Suprapubic skin (tissue), 3 donors: Measurements from ENCODE around the gene C3orf20.

Source experiments
- CTCF ChIP-seq, 2 donors: fragments of 200-600 bp in 1 of 2; fragments of 450-650 bp in 1 of 2; sonication (generic) in 1 of 2; IDR thresholded peaks; one replicate each; pipeline ENCODE4 v1.5.1; 2016 to 2019; ENCODE audit warnings: antibody characterized with exemption in 2 of 2, mild to moderate bottlenecking in 1 of 2, moderate library complexity in 1 of 2
- EP300 ChIP-seq: sonication (generic); formaldehyde crosslinking; IDR thresholded peaks from one replicate; pipeline ENCODE4 v1.6.1; 2017; ENCODE audit warnings: antibody characterized with exemption
- POLR2A ChIP-seq, 2 donors: fragments of 450-650 bp; IDR thresholded peaks; one replicate each; pipeline ENCODE4 v1.6.1; 2017; ENCODE audit warnings: antibody characterized with exemption in 2 of 2, mild to moderate bottlenecking in 2 of 2, moderate library complexity in 2 of 2

GRCh38 chr3:14680115-14680514 is 5.2 kb downstream of the C3orf20 start:
- no peak for TF ChIP-seq CTCF (IDR thresholded peaks at IDR 0.05)
- TF ChIP-seq POLR2A (IDR thresholded peaks at IDR 0.05) = no peak
- no peak for TF ChIP-seq EP300
